GM19463 (cell line): Measurements from ENCODE around the gene KCNN3.

Experiments used
- ATAC-seq: cut with Tn5 transposase; IDR thresholded peaks from one replicate; pipeline ENCODE4 v1.9.1; 2021; ENCODE audit warnings: mild to moderate bottlenecking, moderate library complexity; ENCODE audit not compliant: unreplicated experiment

Gene KCNN3

GRCh38 chr1:154843636-154844296 is 26.3 kb downstream of the KCNN3 start:
- peak; percentile 51 for ATAC-seq

- no peak for ATAC-seq
These were observed 27.4 kb downstream of the KCNN3 start for GRCh38 chr1:154842635-154843034.

GRCh38 chr1:154841384-154841783 is 28.7 kb downstream of the KCNN3 start:
- no peak for ATAC-seq

- no peak for ATAC-seq
These were observed 29.6 kb downstream of the KCNN3 start for GRCh38 chr1:154840269-154841176.

- no peak for ATAC-seq
These were observed 30.4 kb downstream of the KCNN3 start for GRCh38 chr1:154839691-154840090.

GRCh38 chr1:154838988-154839387 is 31.1 kb downstream of the KCNN3 start:
- no peak for ATAC-seq

- ATAC-seq, result no peak
These were observed 31.6 kb downstream of the KCNN3 start for GRCh38 chr1:154838461-154838860.

- peak; percentile 93 for ATAC-seq
These were observed 32.4 kb downstream of the KCNN3 start for GRCh38 chr1:154837672-154838171.

- ATAC-seq, result no peak
These were observed 32.9 kb downstream of the KCNN3 start for GRCh38 chr1:154837034-154837671.

- ATAC-seq, result no peak
These were observed 34.4 kb downstream of the KCNN3 start for GRCh38 chr1:154835531-154836324.

- no peak for ATAC-seq
These were observed 36.2 kb downstream of the KCNN3 start for GRCh38 chr1:154833841-154834240.

GRCh38 chr1:154833209-154833608 is 36.9 kb downstream of the KCNN3 start:
- ATAC-seq, result no peak

GRCh38 chr1:154832384-154832783 is 37.7 kb downstream of the KCNN3 start:
- ATAC-seq, result no peak

GRCh38 chr1:154831462-154831861 is 38.6 kb downstream of the KCNN3 start:
- ATAC-seq, result no peak

GRCh38 chr1:154829062-154829461 is 41.0 kb downstream of the KCNN3 start:
- ATAC-seq, result no peak

- ATAC-seq, result no peak
These were observed 45.7 kb downstream of the KCNN3 start for GRCh38 chr1:154824179-154825000.

GRCh38 chr1:154822717-154823116 is 47.4 kb downstream of the KCNN3 start:
- no peak for ATAC-seq

- ATAC-seq, result no peak
These were observed 47.8 kb downstream of the KCNN3 start for GRCh38 chr1:154822233-154822632.

GRCh38 chr1:154821083-154821482 is 49.0 kb downstream of the KCNN3 start:
- no peak for ATAC-seq

- ATAC-seq, result no peak
These were observed 49.4 kb downstream of the KCNN3 start for GRCh38 chr1:154820646-154821045.
